HG03457 (cell line): Measurements from ENCODE around the gene STAT5A.

ENCODE experiments used
- ATAC-seq: cut with Tn5 transposase; IDR thresholded peaks from one replicate; pipeline ENCODE4 v1.9.1; 2021; ENCODE audit warnings: moderate number of reproducible peaks; ENCODE audit not compliant: unreplicated experiment

Gene STAT5A

GRCh38 chr17:42322382-42323267, 34.3 kb downstream of the STAT5A start:
- no peak for ATAC-seq

GRCh38 chr17:42323268-42323773, 35.0 kb downstream of the STAT5A start:
- ATAC-seq: no peak

DNA sequence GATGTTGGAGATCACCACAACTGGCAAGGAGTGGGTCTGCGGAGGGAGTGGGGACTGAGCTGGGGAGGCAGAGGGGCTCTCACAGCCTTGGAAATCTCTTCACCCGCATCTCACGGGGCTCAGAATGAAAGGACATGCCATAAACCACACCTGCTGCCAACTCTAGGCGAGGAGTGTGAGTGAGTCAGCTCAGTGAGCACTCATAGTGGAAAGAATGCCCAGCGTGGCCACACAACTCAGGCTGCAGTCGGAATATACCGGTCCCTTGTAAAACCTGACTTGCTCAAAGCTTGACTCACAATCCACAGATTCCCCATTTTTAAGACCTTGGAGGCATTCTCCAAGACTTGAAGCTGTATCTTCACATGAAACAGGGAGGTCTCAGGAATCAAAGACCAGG, 36.7 kb downstream of the STAT5A start:
- no peak for ATAC-seq

DNA sequence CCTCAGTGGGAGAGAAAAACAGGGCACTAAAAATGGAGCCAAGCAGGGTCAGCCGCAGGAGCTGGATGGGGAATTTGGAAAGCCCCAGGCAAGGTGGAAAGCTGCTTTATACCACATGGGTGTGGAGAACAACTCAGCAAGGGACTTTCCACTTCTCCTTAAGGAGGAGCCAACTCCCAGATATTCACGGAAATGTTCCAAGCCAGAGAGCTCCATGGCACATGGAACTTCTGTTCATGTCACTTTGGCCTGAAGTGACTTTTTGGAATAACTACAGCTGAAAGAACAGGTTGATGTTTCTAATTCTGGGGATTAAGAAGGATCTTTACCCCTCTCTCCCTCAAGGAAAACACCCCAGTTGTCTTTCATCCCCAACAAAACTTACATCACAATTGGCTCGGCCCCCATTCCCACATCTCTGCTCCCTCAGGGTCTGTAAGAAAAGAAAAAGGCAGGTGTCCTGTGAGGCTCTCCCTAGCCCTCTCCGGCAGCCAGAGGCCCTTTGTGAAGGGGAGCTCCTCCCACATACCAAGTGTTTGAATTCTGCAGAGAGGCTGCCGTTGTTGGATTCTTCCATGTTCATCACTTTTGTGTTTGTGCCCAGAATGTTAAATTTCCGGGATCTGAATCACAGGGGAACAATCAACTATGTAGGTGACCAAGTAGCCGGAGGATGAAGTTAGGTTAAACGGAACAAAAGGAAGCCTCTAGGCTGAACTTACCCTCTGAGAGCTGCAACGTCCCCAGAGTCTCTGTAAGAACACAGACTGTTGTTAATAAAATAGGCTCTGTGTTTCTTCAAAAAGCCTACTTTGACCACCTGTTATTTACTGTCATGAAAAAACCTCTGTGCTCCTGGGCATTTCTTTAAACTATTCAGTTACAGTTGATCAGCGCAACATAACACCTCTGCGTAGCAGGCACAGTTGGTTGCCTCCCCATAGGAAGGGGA, 41.0 kb downstream of the STAT5A start:
- ATAC-seq: no peak

DNA sequence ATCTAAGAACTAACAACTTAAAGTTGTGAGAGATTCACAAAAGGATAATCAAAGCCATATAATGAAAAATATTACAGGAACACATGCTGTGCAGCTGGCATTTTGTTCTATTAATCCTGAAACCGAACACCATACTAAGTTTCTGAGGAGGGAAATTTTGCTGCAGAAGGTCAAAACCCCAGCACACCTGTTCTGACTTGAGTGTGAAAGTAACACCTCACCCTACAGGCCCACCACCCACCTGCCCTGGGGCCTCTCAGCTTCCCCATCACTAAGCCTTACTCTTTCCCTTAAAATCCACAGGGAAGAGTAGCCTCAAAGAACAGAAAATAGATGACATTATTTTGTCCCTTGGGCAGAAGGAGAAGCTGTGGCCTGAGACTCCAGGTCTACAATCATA, 44.8 kb downstream of the STAT5A start:
- ATAC-seq: no peak

DNA sequence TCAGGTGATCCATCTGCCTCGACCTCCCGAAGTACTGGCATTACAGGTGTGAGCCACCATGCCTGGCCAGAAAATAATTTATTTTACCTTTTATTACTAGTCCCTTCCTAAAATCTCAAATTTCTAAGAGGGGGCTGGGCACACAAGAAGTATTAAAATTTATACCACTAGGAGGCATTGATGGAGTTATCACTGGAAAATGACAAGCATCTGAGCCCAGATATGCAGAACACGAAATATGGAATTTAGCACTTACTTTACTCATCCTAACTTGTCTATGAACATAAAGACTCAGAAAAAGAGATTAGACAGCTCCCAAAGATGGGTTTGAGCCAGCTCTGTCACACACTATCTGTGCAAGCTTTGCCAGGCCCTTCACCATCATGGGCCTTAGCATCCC, 46.4 kb downstream of the STAT5A start:
- ATAC-seq: no peak

DNA sequence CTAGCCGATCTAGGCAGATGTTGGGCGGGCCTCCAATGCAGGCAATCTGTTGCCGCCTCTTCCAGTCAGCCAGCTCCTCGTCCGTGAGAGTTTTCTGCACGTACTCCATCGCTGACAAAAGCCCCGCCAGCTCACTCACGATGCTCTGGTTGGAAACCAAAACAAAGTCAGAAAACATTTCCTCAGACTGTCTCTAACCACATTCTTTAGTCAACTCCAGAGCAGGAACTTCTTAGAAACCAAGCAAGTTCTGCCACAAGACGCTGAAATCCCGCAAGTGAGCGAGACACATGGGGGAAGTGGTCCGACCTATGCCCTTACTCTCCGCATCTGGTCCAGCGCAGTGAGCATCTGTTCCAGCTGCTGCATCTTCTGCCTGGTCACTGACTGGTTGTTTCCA, 49.1 kb downstream of the STAT5A start:
- no peak for ATAC-seq

DNA sequence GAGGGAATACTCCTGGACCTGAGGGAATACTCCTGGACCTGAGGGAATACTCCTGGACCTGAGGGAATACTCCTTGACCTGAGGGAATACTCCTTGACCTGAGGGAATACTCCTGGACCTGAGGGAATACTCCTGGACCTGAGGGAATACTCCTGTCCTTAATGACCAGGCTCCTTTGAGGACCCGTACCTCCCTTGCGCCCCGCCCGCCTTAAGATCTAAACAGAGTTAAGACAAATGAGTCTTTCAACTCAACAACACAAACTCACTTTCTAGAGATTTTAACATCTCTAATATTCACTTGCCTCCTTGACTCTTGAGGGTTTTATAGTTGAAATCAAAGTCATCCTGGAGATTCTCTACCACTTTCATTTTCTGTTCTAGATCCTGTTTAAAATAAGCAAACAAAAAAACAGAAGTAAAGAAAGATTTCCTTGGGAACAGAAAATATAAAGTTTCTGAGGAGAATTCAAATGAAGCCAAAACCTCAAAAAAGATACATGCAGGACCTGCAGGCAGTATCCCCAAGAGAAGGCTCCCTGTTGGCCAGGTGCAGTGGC, 50.2 kb downstream of the STAT5A start:
- no peak for ATAC-seq

- ATAC-seq: no peak
These were observed 50.9 kb downstream of the STAT5A start for GRCh38 chr17:42339221-42339620.

- no peak for ATAC-seq
These were observed 52.4 kb downstream of the STAT5A start for GRCh38 chr17:42340691-42341127.

DNA sequence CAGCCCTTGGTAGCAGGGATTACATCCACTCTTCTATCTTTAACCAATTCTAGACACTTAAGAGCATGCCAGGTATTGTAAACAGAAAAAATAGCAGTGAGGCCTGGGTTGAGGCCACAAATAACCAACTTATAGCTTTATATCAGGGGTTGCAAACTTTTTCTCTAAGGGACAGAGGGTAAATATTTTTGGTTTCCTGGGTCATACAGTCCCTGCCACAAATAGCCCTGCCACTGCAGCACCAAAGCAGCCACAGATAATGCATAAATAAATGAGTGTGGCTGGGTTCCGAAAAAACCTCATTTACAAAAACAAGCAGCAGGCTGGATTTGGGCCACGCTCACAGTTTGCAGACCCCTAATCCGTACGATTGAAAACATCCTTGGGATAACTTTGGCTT, 53.3 kb downstream of the STAT5A start:
- ATAC-seq: no peak

- ATAC-seq: no peak
These were observed 54.1 kb downstream of the STAT5A start for GRCh38 chr17:42342242-42343008.

DNA sequence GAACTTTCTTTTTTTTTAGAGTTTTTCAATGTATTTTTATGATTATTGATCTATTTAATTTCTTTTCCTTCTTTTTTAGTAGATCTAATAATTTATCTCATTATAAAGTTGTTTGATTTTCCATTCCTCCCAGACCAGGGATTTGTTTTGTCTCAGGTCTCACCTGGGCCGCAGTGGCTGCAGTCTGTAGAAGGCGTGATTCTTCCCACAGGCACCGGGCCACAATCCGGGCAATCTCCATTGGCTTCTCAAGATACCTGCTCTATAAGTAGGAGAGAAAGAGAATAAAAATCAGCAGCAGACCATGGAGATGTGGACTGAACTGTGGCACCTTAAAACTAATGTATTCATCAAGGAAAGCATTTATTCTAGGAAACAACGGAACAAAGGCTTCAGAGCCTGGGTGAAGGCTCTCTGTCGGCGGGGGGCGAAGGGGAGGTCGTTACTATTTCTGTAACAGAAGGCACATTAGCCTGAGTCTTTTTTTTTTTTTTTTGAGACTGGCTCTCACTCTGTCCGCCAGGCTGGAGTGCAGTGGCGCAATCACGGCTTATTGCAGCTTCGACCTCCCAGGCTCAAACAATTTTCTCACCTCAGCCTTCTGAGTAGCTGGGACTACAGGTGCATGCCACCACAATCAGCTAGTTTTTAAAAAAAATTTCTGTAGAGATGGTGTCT, 57.2 kb downstream of the STAT5A start:
- no peak for ATAC-seq

- ATAC-seq: no peak
These were observed 58.2 kb downstream of the STAT5A start for GRCh38 chr17:42346481-42346880.

DNA sequence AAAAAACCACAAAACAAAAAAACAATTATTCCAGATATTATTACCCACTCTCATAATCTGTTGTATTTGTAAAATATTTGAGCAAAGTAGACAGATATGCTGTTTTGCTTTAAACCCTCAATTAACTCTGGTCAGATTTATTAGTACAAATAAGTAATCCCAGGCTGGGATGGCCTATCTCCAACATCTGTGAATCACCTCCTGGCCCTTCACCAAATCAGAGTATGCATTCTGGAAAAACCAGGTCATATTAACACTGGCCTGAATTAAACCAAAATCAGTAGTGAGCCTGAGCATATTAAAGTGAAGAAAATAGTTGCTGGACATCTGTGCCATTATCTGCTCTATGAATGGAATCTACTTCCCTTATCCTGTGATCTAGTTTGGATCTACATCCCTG, 58.9 kb downstream of the STAT5A start:
- no peak for ATAC-seq

DNA sequence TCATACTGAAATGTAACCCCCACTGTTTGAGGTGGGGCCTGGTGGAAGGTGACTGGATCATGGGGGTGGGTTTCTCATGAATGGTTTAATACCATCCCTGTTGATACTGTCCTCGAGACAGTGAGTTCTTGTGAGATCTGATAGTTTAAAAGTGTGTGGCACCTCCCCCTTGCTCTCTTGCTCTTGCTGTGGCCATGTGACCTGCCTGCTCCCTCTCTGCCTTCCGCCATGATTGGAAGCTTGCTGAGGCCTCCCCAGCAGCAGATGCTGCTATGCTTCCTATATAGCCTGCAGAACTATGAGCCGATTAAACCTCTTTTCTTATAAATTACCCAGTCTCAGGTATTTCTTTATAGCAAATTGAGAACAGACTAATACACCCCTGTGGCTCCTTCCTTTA, 59.3 kb downstream of the STAT5A start:
- no peak for ATAC-seq

- no peak for ATAC-seq
These were observed 59.8 kb downstream of the STAT5A start for GRCh38 chr17:42348104-42348503.

DNA sequence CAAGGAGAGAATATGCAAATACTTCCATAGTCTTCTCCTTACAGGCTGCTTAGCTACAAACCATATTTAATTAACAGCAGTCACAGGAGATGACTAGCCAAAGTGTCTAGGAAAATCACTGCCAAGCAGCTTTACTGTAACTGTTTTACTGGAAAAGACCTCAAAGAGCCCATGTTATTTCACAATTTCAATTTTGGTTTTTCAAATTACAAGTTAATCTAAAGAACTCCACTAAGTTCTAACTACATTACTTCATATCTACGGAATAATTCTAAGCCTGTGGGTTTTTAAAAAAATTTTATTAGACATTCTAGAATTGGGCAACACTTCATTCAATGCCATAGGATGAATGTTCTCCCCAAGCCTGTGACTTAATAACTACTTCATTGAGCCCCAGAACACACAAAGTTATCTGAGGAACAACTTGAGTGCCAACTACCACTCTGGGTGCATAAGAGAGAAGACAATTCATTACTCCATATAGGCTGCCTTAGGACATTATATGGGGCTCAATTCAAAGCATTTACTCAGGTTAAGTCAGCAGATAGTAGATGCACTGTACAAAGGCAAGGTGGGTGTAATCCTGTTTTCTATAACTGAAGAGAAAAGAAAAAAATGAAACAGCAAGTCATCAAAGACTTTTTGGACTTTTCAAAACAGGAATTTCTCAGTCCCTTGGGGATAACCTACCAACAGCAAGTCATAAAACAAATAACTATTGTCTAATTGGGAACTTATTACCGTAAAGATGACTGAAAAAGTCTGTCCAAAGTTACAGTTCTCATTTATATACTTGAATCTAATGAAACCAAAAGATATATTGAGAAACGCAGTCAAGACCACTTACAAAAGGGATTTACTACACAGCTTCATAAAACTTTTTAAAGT, 66.9 kb downstream of the STAT5A start:
- no peak for ATAC-seq

DNA sequence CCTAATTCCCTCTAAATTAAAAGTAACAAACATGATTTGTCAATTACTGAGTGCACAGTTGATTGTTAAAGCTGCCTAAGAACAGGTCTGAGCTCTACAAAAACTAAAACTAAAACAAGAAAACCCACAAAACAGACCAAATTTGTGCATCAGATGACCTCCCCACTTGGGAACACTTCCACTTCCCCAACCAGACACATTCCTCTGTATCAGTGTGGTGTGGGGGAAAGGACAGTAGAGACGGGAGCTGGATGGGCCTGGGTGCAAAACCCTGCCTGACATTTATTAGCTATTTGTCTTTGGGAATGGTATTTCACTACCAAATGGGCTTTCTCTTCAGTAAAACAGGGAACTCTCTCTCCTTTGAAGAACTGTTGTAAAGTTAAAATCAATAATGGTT, 70.1 kb downstream of the STAT5A start:
- ATAC-seq: no peak
